GM19043 (cell line): ENCODE data around the gene HOXB9.

Experiments used
- ATAC-seq: cut with Tn5 transposase; IDR thresholded peaks from one replicate; pipeline ENCODE4 v1.9.1; 2021; ENCODE audit warnings: low read depth; ENCODE audit not compliant: unreplicated experiment

The HOXB9 gene

DNA sequence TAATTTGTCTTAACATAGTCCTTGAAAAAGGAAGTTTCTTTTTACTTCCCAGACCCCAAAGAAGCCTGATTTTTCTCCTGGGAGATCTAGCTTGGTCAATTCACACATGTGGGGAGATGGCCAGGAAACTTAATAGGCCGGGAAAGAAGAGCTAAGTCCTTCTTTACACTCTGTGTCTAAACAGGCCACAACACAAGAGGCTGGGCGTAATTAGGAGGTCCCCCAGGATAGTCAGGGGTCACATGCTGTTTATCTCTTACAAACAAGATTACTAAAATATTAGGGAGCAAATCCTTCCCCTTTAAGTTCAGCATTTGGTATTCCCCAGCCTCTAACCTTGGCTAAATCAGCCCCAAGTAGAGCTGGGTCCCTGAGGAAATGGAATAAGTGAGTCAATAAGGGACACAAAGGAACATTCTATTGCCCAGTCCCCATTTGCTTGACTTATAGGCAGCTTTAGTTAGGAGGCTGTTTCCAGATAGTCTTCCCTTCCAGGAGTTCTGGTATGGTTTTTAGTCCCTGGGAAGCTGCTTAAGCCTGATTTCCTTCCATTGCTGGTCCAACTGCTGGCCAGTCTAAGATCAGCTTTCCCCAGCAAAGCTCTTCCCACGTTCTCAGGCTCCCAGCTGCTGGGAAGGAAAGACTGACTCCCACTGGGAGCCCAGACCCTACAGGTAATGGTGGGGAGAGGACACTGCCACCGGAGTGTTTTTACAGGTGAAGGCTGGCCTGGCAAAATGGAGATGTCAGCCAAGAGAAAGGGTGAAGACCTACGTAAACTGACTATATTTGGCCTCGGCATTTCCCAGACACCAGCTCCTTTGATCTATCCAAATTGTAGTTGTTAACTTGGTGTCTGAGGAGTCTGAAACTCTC, 14.1 kb upstream of the HOXB9 start:
- no peak for ATAC-seq

DNA sequence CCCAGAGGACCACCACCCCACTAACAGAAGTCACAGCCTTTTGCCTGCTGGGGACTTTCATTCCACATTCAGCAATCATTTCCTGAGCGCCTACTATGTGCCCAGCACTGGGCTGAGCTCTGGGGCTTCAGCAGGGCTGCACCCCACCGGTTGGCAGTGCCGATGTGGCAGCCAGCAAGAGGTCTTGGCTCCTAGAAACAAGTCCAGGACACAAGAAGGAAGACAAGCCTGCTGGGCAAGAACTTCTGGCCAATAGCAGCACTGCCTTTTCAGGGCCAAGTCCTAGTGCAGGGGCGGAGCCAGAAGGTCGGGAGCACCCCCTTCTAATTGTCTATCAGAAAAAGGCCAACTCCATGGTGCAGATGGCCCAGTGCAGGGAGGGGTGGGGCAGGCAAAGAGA, 13.0 kb upstream of the HOXB9 start:
- ATAC-seq = no peak

GRCh38 chr17:48637323-48638260, 11.4 kb upstream of the HOXB9 start:
- ATAC-seq = no peak

DNA sequence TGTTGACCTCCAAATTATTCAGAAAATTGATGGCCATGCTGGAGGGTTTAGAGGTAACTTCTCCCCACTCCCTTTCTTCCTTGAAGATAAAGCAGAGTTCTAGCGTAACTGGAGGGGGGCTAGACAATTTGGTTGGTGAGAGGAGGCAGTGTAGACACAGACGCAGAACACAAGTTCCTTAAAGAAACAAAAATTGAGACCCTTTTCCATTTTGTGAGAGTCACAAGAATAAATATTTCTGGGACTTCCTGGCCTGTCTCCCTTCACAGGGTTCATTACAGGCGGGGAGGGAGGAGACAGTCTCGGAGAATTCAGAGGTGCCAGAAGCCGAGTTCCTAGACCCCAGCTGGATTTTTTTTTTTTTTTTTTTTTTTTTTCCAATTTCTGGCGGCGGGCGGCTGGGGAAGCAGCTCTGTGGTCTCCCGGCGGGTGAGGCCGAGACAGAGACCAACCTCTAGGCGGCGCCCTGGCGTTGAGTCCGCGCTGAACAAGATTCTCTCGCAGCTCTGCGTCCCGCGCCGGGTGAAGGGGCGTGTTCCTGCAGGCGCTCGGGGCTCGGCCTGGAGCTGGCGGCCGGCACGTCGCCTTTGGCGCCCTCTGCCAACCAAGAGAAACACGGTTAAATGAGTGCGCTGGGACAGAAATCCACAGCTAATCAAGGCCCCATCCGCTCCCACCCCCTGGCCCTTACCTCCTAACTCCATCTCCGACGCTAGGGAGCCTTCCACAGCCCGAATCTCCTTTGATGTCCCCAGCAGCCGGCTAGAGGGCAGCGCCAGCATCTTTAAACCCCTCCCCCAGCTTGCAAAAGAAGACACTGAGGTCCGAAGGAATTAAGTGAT, 10.2 kb upstream of the HOXB9 start:
- no peak for ATAC-seq

- ATAC-seq = no peak
Observed at GRCh38 chr17:48634493-48635208, 8.5 kb upstream of the HOXB9 start.

DNA sequence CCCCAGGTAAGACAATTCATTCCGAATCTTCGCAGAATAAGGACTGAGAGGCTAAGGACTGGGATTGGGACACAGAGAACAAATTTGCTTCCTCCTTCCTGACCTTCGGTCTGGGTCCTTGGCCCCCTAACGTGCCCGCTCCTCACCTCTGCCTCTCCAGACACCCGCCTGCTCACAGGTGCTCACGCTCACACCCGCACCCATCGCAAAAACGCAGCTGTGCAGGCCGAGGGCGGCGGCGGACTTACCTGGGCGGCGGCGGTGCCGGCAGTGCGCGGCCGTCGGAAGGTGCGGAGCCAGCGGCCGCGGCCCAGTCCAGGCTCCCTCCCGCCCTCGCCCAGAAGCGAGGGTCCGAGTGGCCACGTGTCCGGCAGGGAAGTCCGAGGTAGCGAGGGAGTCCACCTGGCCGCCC, 7.1 kb upstream of the HOXB9 start:
- ATAC-seq = no peak

DNA sequence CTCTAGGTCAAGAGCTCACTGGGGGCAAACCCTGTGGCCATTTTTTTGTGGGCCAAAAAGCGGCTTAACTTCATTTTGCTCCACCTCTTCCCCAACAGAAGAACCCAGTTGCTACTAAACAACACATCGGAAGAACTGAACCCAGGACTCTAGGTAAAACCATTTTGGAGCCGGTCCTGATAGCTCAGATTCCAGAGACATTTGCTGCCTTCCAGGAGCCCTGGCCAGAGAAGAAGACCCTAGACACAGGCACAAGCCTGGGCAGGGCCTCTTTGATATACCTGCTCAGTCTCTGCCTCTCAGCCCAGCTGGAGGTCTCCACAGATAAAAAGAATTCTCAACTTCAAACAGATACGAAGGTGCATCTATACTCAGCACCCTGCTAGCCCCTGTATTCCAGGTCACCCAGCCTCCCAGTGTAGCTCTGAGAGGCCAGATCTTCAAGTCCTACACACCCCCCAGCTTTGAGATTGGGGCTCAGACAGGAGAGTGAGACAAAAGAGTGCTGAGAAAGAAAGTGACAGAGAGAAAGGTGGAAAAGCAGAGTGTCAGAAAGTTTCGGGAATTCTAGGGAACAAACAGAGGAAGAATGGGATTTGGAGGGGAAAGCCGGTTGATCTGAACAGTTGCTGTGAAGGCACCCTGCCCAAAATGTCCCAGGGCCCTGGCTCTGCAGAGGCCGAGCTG, 6.6 kb upstream of the HOXB9 start:
- no peak for ATAC-seq

- no peak for ATAC-seq
Observed at GRCh38 chr17:48631693-48632578, 5.8 kb upstream of the HOXB9 start.

DNA sequence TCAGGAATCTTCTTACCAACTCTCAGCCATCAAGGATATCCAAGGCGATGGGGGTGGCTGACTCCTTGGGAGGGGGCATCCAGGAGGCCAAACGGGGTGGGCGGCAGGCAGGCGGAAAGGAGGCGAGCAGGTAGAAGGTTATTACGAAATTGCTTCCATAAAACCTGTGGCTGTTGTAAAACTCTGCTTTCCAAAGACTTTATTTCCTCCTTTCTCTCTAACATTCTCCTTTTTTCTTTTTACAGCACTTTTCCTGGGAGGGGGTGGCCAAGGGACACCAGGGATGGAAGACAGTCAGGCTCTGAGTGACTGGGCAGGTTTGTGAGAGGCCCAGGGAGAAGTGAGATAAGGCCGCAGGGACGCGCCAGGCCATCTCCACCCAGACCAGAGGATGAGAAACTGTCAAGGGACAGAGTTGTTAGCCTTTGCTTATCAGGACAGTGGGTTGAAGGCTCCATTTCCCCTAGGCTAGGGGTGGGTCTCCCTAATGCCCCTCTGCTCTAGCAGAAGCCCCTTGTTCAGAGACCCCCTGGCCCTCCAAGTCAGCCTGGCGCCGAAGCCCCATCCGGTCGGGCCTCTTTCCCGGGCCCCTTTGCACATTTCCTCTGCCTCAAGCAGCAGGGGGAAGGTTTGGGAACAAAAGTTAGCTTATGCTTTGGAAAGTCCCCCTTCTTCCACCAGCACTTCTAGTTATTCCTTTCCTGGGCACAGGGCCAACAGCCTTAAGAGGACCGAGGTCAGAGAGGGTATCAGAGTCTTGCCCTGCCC, 5.0 kb upstream of the HOXB9 start:
- no peak for ATAC-seq

GRCh38 chr17:48630009-48630924, 4.1 kb upstream of the HOXB9 start:
- ATAC-seq = no peak

DNA sequence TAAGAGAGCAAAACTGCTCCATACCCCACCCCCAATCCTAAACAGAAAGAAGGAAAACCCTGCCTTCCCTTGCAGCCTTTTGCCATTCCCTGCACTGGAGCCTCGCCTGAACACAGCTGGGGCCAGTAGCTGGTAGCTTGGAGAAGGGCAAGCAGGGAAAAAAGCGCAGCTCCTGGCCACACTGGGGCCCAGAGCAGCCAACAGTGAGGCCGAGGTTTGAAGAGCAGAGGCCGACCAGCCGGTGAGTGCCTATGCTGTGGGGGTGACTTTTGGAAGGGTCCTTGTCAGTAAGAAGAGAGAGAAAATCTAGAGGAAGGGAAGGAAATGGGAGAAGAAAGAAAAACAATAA, 3.2 kb upstream of the HOXB9 start:
- no peak for ATAC-seq

DNA sequence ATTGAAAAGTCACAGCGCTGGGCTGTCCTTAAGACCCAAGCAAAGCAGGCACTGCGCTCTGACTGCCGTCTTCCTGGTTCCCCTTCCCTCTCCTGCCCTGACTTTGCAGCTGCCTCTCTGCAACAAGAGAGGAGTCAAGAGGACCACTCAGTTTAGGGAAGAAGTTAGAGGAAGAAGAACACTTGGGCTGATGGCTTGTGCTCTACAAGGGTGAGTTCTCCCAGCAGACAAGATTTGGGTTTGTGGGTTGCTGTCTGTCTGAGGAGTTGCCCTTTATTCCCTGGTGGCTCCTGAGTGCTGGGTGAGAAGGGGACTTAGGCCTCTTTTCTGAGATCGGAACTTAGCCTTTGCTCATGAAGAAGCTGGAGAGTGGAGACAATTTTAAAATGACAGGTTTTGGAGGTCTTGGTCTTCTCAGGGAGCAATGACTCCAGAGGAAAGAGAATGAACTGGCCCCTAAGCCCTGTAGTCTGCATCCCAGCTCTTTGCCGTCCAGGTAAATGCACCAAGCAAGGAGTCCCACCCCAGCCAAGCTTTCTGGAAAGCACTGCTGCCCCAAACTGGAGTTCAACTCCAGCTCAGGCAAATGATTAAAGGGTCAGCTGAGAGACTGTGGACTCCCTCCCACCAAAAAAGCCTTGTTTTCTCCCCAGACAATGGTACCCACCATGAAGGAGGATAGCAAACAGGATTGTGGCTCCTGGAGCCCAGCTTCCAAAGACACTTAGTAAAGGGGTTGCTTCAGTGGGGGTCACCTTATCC, 2.7 kb upstream of the HOXB9 start:
- no peak for ATAC-seq

GRCh38 chr17:48627623-48628521, 1.7 kb upstream of the HOXB9 start:
- ATAC-seq = no peak

DNA sequence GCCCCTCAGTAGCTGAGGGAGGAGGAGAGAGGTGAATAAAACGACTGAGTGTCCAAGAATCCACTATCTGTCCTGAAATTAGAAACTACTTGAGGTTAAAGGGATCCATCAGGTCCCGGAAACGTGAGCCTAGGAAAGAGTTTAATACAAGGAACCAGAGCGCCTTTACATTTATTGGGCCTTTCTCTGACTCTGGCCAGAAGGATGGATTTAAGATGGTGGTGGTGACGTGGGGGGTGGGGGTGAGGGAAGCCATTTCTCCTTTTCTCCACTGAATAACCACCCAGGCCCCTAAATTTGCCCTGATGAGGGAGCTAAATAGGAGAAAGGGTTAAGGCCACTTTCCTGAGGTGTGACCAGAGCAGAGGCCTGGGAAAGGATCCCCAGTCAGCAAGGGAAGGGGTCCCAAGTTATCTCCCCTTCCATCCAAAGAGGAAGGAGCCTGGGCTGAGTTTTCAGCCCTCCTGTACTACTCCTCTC, 1.0 kb upstream of the HOXB9 start:
- ATAC-seq = no peak
